ENCODE measurements around the gene MYOG. TPM values are rescaled to one million over a fixed set of nuclear protein-coding genes. Genes with fewer than 3 reads are reported as not detected.
A peak's percentile ranks its signal among the peaks of the same experiment; 100 is the strongest.

The MYOG gene
- total RNA-seq, 1 donor: not detected

DNA sequence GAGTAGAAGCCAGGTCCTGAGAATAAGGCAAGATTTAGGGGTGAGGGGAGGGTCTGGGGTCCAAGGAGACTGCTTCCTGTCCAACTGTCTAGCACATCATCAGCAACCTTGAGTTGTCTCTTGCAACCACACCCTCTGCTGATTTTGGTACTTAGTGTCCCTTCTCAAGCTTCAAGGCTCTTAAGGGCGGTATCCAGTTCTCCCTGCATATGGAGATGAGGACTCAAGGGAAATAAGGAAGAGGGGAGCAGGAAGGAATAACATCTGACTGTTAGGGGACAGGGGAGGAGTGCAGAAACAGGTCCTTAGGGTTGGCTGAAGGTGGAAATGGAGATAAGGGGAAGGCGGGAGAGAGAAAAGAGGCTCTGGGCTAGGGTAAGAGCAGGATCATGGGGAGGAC is 12.3 kb downstream of the MYOG start:
- H3K4me3 ChIP-seq (ENCODE audit: low read depth, low read length): no peak overlapping the region
- no peak for TF ChIP-seq CTCF (IDR thresholded peaks at IDR 0.05; ENCODE audit: insufficient read depth, low read length)
- DNase-seq (ENCODE audit: low read depth): no peak

DNA sequence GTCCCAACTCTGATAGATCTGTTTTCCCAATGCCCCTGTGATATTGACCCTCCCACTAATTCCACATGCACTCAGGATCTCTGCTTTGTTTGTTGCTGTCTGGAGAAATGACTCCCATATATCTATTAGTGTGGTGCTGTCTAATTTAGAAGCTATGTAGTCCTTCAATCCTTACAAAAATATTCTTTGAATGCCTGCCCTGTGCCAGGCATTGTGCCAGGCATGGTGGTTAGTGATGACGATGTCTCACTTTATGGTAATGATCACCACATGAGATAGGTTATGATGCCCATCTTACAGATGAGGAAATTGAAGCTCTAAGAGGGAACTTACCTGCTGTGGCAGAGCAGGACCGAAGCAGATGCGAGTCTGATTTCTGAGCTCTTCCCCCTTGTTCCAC is 12.9 kb downstream of the MYOG start:
- no peak overlapping the region for H3K4me3 ChIP-seq (ENCODE audit: low read depth, low read length)
- no peak for TF ChIP-seq CTCF (IDR thresholded peaks at IDR 0.05; ENCODE audit: insufficient read depth, low read length)
- no peak for DNase-seq (ENCODE audit: low read depth)

GRCh38 chr1:203072002-203072602 is 13.7 kb downstream of the MYOG start:
- no peak overlapping the region for H3K4me3 ChIP-seq (ENCODE audit: low read depth, low read length)
- no peak for DNase-seq (ENCODE audit: low read depth)
- peak; percentile 4 for TF ChIP-seq CTCF (IDR thresholded peaks at IDR 0.05; ENCODE audit: insufficient read depth, low read length)

GRCh38 chr1:203069030-203069747 is 16.6 kb downstream of the MYOG start:
- no peak overlapping the region for H3K4me3 ChIP-seq (ENCODE audit: low read depth, low read length)
- no peak for TF ChIP-seq CTCF (IDR thresholded peaks at IDR 0.05; ENCODE audit: insufficient read depth, low read length)
- peak; percentile 28 for DNase-seq (ENCODE audit: low read depth)

DNA sequence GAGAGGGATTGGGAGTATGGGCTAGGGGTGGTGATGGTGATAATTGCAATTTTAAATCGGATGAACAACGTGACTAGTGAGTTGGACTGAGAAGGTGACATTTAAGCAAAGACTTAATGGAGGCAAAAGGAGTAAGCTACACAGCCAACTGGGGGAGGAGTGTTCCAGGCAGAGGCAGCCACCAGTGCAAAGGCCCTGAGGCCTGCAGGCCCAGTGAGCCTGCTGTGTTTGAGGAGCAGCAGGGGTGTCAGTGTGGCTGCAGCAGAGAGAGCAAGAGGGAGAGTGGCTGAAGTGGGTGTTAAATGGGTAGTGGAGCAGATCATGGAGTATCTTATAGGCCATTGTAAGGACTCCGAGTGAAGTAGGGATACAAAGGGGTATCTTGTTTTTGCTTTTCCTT is 18.8 kb downstream of the MYOG start:
- DNase-seq (ENCODE audit: low read depth): no peak
- TF ChIP-seq CTCF (IDR thresholded peaks at IDR 0.05; ENCODE audit: insufficient read depth, low read length): no peak
- no peak overlapping the region for H3K4me3 ChIP-seq (ENCODE audit: low read depth, low read length)

- no peak overlapping the region for H3K4me3 ChIP-seq (ENCODE audit: low read depth, low read length)
- no peak for DNase-seq (ENCODE audit: low read depth)
- TF ChIP-seq CTCF (IDR thresholded peaks at IDR 0.05; ENCODE audit: insufficient read depth, low read length): no peak
These were observed 19.8 kb downstream of the MYOG start for GRCh38 chr1:203065986-203066385.

Data from fibroblast of the aortic adventitia (primary cell).